DOHH2 (cell line): ENCODE results near the gene MAL.

Experiments
- H3F3A ChIP-seq: fragments of 200-600 bp; sonication (generic), shearing (Covaris generic); 2 replicates; pipeline ENCODE4 v1.6.0; 2016; ENCODE audit warnings: antibody characterized with exemption, mild to moderate bottlenecking; ENCODE audit not compliant: control insufficient read depth, insufficient read depth
- H3K27ac ChIP-seq: fragments of 200-600 bp; sonication (generic); 2 replicates; pipeline ENCODE4 v1.5.1; 2014; ENCODE audit warnings: low read depth, mild to moderate bottlenecking, low read length, moderate library complexity
- H3K27me3 ChIP-seq: fragments of 200-600 bp; sonication (generic); 2 replicates; pipeline ENCODE4 v1.6.1; 2014; ENCODE audit warnings: mild to moderate bottlenecking, low read length, mixed read lengths; ENCODE audit not compliant: control insufficient read depth
- H3K36me3 ChIP-seq: fragments of 200-600 bp; sonication (generic); 2 replicates; pipeline ENCODE4 v1.6.1; 2014; ENCODE audit warnings: mild to moderate bottlenecking, low read length, moderate library complexity, mixed read lengths; ENCODE audit not compliant: control insufficient read depth
- H3K4me1 ChIP-seq: fragments of 200-600 bp; sonication (generic); 2 replicates; pipeline ENCODE4 v1.6.1; 2014; ENCODE audit warnings: mild to moderate bottlenecking, low read length, mixed read lengths; ENCODE audit not compliant: control insufficient read depth
- H3K4me2 ChIP-seq: fragments of 200-600 bp; sonication (generic); 2 replicates; pipeline ENCODE4 v1.6.0; 2014; ENCODE audit warnings: mild to moderate bottlenecking, low read length, moderate library complexity
- H3K4me3 ChIP-seq: fragments of 200-600 bp; sonication (generic); 2 replicates; pipeline ENCODE4 v1.5.1; 2014; ENCODE audit warnings: mild to moderate bottlenecking, low read length, mixed read lengths
- H3K79me2 ChIP-seq: fragments of 200-600 bp; sonication (generic); 2 replicates; pipeline ENCODE4 v1.6.1; 2014; ENCODE audit warnings: mild to moderate bottlenecking, low read length, mixed read lengths; ENCODE audit not compliant: control insufficient read depth
- H3K9me2 ChIP-seq: fragments of 200-600 bp; sonication (generic); replicated peaks from 2 replicates; pipeline ENCODE4 v1.6.1; 2014; ENCODE audit warnings: mild to moderate bottlenecking, low read length, mixed read lengths; ENCODE audit not compliant: control insufficient read depth
- H3K9me3 ChIP-seq: fragments of 200-600 bp; sonication (generic); 2 replicates; pipeline ENCODE4 v1.6.1; 2014; ENCODE audit warnings: antibody characterized with exemption, low read length, mixed read lengths; ENCODE audit not compliant: control insufficient read depth, insufficient read depth
- H4K20me1 ChIP-seq: fragments of 200-600 bp; sonication (generic); 2 replicates; pipeline ENCODE4 v1.6.0; 2014; ENCODE audit warnings: low read depth, mild to moderate bottlenecking, antibody characterized with exemption, low read length, moderate library complexity; ENCODE audit not compliant: control insufficient read depth, insufficient read depth
- CTCF ChIP-seq: fragments of 200-600 bp; sonication (generic); IDR thresholded peaks from one replicate; pipeline ENCODE4 v1.5.1; 2014; ENCODE audit warnings: antibody characterized with exemption, mild to moderate bottlenecking, low read depth, low read length; ENCODE audit not compliant: poor library complexity, severe bottlenecking
- EZH2phosphoT487 ChIP-seq: fragments of 200-600 bp; sonication (generic); IDR thresholded peaks from 2 replicates; pipeline ENCODE4 v1.6.1; 2017; ENCODE audit warnings: borderline replicate concordance, mild to moderate bottlenecking, antibody characterized with exemption, low read length, moderate library complexity, mixed read lengths

Gene MAL

GRCh38 chr2:95025406-95026319 is at the start of gene MAL:
Gene MAL (plus strand): TSS chr2:95025708. CDS start chr2:95025793, 85 bp downstream.
- Histone ChIP-seq H3K9me2 (no peaks in the 10 kb centered on the region), H3F3A (no peaks in the 10 kb centered on the region), H3K27me3 (peaks cover 21% of the 10 kb centered on the region), H3K36me3 (no peaks in the 10 kb centered on the region), H3K4me3 (no peak within 1 kb of the TSS), H3K79me2 (no peaks in the 10 kb centered on the region), H3K9me3 (no peaks in the 10 kb centered on the region), H4K20me1 (no peaks in the 10 kb centered on the region), H3K27ac (no peak within 1 kb of the TSS), H3K4me1 (peaks cover 4% of the 10 kb centered on the region), H3K4me2 (no peak within 1 kb of the TSS)
- TF ChIP-seq CTCF (no peak), EZH2phosphoT487 (no peak)

- Histone ChIP-seq H3F3A (no peaks in the 10 kb centered on the region), H3K4me1 (no peaks in the 10 kb centered on the region), H3K4me2 (no peak overlapping the region), H3K9me2 (no peaks in the 10 kb centered on the region), H3K27me3 (no peaks in the 10 kb centered on the region), H3K36me3 (no peaks in the 10 kb centered on the region), H3K79me2 (no peaks in the 10 kb centered on the region), H3K4me3 (no peak overlapping the region), H3K9me3 (no peaks in the 10 kb centered on the region), H4K20me1 (no peaks in the 10 kb centered on the region), H3K27ac (no peak overlapping the region)
- TF ChIP-seq CTCF = no peak
- TF ChIP-seq EZH2phosphoT487 = no peak
Measured at GRCh38 chr2:94977826-94978225, 47.7 kb upstream of the MAL start.

GRCh38 chr2:94978917-94979316 is 46.6 kb upstream of the MAL start:
- Histone ChIP-seq H3K79me2 (no peaks in the 10 kb centered on the region), H3K9me2 (no peaks in the 10 kb centered on the region), H3K27ac (no peak overlapping the region), H3K4me1 (no peaks in the 10 kb centered on the region), H3K27me3 (no peaks in the 10 kb centered on the region), H3K9me3 (no peaks in the 10 kb centered on the region), H3F3A (no peaks in the 10 kb centered on the region), H3K4me2 (no peak overlapping the region), H4K20me1 (no peaks in the 10 kb centered on the region), H3K4me3 (no peak overlapping the region), H3K36me3 (no peaks in the 10 kb centered on the region)
- TF ChIP-seq CTCF (no peak), EZH2phosphoT487 (no peak)
